ENCODE measurements around the gene TMPRSS15.
"Not testable (repeated sequence)": the region's sequence is repeated elsewhere in the genome, so short reads cannot be mapped to it uniquely, and the experiment has no call there.

Gene TMPRSS15

DNA sequence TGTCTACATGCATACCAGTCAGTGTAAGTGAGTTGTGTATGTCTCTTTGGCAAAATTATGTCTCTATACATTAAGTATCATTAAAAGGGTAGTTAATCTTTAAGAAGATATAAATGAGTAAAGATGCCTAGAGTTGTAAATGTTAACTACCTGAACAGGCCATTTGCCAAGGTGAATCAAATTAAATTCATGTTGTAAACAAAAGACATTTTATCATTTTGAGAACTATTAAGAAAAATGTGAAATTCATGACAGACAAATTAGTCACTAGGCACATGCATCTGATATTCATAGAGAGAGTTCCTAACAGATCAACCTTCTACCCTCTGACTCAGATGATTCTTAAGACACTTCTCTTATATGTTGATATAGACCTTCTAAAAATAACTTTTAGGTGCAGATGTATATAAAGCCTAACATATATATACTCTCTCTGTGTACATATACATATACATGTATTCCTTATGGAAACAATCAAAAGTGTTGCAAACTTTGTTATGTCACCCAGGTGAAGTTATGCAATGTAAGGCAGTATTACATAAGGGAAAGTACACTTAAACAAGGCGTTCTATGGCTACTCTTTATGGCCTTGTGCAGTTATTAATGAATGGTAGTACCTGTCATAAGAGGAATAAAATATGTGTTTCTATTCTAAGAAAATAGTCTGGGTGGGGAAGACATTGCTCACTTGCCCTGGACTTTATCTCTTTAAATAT lies at the start of gene TMPRSS15:
TSS of gene TMPRSS15 (minus strand) at position 51 of the 716 bp plus-strand sequence. CDS start 163 bp downstream, outside the sequence.
- no peak for DNase-seq

DNA sequence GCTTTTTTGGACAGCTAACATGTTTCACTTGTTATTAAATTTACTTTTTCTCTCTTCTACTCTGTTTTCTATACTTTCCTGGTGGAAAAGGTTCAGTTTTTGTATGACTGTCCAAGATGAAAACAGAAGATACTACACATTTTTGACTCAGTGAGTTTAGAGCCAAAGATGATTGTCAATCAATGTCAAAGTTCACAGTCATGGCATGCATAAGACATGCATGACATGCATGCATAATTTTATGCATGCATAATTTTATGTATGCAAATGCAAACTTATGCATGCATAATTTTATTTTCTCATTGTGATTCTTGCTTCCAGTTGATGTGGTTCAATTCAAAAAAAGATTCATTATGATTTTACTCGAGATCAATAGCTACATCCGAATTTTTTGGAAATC lies 48.1 kb upstream of the TMPRSS15 start:
- DNase-seq: no peak

DNA sequence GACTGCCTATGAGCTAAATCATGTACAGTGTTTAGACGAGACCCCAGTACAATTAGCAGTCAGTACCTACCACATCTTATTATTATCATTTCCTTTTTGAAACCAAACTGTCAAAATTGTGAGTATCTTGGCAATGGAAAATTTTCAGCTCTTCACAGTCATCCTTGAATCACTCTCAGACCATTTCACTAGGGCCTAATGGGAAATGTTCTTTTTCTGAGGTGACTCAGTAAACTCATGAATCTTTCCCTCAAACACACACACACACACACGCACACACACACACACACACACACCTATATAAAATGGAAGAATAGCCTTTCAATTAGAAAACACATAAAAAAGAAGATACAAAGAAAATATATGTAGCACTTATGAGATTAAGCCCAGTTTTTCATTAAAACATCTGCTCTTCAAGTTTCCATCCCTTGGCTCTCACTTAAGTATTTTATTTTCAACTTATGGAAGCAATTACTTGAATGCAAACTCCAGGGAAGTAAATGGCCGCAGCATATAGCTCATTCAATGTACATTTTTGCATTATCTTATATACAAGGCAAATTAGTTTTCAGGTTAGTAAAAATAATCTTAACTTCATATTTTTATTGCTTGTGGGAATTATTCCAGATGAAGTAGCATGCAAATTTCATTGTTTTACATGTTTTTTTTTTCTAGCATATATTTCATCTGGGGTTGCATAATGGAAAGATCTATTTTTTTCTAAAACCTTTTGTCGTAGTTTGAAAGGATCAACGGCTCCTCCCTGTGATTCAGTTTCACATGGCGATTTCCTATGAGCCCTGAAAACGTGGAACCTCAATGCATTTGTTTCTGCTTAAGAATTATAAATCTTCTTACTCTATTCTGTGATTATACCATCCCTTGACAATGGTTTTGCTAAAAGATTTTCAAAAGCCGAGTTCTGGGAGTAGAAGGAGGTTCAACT lies 46.3 kb upstream of the TMPRSS15 start:
- no peak for DNase-seq

DNA sequence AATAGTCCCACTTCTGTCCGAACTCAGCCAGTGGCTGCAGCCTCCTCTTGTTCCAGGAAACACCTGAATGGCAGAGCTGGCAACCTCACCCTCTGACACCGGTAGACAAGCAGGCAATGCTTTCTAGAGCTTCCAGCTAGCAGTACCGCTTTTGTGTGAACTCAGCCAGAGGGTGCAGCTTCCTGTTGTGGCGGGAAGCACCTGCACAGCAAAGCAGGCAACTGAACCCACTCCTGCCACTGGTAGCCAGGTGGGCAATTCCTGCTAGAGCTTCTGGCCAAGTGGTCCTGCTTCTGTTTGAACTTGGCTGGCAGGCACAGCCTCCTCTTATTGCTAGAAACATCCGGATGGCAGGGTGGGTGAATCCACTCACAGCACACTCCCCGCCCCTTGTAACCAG lies 40.1 kb upstream of the TMPRSS15 start:
- DNase-seq: no peak

DNA sequence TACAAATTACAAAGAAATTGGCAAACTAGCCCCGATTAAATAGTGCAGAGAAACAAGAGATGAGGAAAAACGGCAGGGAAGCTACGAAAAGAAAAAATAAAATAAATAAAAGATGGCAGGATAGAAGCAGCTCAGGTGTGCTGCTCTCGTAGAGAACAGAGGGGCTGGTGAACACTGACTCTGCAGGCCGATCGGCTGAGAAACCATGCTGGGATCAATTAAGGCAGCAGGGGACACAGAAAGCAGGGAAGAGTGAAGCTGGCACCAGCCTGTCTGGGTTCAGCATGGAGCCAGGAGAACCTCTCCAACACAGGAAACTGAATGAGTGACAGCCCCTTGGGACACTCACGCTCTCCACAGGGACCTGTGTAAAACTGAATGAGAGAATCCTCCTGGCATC lies 39.5 kb upstream of the TMPRSS15 start:
- DNase-seq: no peak

DNA sequence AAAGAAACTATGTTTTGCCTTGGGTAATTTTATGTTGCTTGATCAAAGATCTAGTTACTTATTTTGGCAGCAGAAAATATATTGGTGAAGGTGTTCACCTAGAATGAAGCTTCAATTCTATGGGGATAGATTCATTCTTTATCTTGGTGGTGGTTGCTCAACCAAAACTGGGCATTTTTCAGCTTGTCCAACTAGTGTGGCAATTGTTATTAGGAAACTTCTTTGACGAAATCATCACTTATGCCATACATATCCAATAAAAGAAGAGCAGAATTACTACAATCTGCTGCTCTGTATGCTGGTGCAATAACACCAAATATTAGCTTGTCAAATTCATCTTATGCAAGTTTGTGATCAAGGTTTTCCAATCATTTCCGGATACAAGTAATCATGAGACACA lies 26.8 kb upstream of the TMPRSS15 start:
- no peak for DNase-seq

DNA sequence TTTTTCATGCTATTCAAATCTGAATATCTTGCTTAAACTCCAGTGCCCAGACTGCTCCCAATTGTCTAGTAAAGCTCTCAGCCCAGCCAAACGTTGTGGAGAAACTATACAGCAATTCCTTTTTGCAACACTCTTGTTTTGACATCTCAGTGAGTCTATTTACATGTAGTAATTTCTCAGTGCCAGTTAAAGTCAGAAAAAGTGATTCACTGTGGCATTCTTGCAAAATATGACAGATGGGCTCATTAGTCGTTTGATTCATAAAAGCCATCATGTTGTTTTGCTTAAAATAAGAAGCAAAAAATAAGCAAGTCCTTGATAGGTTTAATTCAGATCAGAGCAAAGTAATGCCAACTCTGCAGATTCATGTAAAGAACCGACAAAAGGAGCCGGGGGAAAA lies 20.7 kb upstream of the TMPRSS15 start:
- no peak for DNase-seq

DNA sequence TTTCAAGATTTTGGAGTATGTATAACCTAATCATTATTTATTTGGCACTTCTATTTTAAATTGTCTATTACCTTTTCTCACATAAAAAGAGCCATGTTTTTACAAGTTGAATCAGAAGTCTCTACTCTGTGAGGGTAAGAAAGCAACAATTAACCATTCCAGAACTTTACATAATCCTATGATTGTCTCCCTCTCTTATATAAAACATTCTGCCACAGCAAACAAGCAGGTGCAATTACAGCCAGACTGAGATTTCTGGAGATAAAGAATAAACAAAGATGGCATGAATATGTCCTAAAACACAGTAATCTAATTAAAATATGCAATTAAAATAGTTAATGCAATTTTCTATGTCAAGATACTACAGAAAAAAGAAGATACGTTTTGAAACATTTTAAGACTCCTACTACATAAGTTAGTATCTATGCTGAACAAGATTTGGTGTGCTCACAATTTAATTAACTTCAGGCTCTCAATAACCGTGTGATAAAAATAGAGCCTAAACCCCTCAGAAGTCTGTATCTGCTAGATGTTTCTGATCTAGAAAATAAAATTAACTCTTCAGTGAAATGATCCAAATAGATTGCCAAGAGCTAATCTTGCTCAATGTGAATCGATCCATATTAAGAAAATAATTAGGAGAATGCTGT lies 13.7 kb upstream of the TMPRSS15 start:
- DNase-seq: no peak

DNA sequence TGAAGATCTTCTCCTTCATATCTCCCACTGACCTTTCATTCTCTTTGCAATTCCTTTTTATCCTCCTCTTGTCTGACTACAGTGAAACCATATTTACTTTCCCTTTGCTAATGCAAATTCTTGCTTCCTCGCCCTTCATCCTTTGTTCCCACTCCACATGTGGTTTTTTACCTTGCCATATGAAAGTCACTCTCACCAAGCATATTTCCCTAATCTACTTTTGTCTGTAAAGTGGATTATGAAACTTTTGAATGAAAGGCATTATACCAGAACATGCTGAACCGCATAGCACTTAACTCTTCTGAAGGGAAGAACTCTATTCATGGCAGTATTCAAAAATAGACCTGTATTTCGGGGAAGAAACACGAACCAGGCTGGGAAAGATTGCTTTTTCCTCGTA lies 8.0 kb upstream of the TMPRSS15 start:
- no peak for DNase-seq

DNA sequence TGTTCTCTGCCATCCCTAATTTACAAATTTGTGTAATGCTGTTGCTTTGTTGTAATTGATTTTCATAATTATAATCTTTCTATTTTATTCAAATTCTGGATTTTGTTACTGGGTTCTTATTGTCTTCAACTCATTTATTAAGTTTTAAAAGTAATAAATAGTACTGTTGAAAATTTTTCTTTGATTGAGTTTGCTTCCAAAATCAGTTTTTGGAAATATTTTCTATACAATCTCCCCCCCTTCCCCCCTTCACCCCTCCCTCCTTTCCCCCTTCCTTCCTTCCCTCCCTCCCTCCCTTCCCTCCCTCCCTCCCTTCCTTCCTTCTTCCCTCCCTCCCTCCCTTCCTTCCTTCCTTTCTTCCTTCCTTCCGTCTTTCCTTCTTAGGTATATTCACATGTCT lies 6.0 kb upstream of the TMPRSS15 start:
- no peak for DNase-seq

DNA sequence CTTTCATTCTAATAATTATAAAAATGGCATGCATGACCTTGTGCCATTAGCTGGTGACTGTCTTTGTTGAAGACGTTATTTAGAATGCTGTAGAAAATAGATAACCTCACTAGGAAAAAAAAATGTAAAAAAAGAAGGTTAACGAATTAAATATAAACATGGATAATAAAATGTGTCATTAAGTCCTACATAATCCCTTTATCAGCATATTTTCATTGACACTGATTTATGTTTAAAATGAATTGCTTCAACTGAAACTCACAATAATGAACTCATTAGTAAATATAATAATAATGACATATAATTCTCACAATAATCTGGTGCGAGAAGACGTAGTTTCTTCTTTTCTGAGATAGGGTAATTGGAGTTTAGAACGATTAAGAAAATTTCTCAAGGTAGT lies 4.7 kb downstream of the TMPRSS15 start:
- no peak for DNase-seq

DNA sequence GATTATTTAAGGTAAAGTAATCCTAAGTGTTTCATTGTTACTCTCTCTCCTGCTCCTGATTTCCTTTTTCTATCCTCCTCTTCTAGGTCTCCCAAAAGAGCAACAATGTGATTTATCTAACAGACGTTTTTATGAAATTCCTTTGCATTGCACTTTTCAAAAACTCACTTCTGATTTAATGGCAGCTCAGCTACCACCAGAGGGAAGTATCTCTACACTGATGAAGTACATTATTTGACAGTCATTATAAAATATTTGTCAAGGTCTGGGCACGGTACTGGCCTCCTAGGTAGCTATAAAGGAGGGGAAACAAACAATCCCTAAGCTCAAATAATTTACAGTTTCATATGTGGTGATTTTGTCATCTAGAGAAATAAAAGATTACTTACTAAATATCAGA lies 15.6 kb downstream of the TMPRSS15 start:
- no peak for DNase-seq

DNA sequence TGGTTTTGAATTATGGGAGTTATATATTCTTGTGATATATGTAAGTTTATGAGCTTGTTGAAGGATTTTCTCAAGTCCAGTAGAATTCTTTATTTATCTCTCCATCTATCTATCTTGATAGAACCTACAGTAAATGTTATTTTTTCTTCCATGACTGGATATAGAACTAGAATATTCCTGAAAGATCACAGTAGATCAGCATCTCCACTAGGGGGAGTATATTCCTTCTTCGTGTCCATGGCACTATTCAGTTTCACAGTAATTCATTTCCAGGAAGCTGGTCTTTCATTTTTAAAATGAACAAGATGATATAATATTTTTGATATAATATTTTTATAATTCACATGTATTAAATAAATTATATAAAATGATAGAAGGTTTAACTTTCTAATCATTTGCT lies 18.8 kb downstream of the TMPRSS15 start:
- no peak for DNase-seq

DNA sequence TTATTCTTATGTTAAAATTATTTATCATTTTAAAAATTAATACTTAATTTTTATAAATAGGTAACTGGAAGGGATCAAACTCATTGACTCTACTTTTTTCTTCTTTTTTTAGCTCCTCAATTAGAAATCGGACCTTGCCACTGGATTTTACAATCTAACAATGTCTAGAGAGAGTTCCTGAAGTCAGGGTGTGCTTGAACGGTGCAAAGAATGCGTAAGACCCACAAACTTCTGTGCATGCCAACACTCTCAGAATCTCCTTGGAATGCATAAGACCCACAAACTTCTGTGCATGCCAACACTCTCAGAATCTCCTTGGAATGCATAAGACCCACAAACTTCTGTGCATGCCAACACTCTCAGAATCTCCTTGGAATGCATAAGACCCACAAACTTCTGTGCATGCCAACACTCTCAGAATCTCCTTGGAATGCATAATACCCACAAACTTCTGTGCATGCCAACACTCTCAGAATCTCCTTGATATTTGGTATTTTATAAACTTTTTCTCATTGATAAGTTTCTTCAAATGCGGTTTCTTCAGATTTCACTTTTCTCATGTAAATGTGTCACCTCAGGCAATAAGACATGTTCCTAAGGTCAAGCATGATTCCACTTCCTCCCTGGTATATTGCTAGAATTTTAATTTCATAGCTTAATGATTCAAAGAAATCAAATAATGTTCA lies 20.5 kb downstream of the TMPRSS15 start:
- not testable (repeated sequence) for DNase-seq

DNA sequence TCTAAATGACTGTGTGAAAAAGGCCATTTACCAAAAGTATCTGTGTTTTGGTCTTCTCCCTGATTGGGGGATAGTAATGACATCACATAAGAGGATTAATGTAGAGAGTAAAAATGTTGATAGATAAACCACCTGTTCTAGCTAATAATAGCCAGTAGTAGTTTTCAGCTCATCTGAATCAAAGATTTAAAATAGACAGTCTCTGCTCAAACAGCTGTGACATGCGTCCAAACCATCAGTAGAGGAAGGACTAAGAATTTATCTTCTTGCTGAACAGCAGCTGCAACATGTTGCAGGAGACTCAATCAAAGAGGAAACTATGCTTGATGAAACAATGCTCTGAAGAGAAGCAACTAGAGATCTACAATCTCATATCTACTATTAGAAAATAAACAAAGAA lies 21.4 kb downstream of the TMPRSS15 start:
- no peak for DNase-seq

DNA sequence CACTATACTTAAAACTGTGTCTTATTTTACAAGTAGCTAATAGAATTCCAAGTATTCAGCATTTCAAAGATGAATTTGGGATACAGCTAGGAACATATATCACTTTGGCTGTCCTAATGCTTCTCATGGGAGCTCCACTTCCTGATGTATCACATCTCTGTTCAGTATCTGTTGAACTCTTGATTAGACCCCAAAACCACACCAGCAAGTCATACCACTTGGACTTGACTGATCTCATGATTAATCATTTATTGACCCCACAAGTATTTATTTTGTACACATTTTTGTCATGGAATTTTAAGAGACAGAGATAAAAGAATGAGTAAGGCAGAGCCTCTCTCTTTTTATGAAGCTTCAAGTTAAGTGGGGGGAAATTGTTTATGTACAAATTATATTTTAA lies 30.0 kb downstream of the TMPRSS15 start:
- DNase-seq: no peak

DNA sequence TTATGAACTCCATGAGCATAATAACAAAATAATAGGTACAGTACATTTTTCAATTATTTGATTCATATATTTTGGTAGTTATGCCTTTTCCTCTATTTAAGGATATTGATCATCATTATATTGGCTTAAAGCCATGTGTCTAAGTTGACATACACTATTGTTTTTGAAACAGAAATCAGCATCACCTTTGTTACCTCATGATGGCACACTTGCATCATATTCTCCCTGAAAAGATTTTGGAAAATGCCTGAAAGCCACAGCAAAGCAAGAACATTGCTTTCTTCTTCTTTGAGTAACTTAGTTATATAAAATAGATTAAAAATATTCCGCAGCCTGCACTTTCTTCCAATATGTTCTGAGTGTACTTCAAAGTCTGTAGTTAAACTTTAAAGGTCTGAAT lies 33.3 kb downstream of the TMPRSS15 start:
- DNase-seq: no peak

DNA sequence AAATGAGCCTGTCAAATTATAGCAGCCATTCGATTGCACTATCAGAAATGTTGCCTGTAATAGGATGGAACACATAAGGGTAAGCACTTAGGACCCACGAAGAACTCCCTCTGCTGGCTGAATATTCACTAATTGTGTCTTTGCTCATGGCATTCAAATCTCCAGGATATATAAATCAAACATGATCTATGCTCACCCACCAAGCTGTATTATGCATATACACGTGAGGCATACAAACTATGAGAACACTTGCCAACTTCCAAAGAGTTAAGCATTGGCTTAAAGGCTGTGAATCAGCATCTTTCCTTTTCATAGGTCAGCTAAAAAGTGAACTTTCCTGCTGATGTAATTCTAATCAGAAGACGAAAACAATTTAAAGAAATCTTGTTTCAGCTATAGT lies 34.5 kb downstream of the TMPRSS15 start:
- DNase-seq: no peak

DNA sequence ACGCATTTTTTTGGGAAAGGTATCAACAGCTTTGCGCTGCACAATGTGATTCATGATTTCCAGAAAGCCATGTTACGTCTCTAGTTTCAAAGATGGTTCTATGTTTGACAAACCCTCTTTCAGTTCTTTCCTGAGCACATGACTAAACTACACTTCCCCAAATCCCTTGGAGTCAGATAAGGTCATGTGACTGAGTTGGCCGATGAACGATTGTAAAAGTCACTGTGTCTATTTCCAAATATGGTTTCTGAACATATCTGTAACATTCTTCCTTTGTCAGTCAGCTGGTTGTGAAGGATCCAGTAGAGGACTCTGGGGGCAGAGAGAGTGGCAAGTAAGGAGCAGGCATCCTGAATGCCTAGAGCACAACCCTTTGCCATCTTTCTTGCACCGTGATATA lies 35.4 kb downstream of the TMPRSS15 start:
- DNase-seq: no peak

DNA sequence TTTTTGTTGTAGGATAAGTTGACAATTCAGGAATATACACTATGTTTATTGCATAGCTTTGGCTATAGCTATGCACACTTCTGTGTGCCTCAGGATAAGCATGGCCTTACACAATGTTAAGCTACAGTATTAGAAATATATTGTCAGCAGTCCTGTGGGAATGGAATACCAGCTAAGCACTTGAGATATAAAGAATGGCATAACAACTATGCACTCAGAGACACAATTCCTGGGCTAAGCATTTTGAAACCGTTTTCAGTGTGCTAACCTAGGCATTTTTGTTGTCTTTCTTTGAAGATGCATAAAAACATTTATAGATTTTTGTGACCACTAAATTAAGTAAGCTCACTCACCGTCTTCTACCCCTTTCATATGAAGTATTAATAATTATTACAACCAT lies 46.8 kb downstream of the TMPRSS15 start:
- no peak for DNase-seq

DNA sequence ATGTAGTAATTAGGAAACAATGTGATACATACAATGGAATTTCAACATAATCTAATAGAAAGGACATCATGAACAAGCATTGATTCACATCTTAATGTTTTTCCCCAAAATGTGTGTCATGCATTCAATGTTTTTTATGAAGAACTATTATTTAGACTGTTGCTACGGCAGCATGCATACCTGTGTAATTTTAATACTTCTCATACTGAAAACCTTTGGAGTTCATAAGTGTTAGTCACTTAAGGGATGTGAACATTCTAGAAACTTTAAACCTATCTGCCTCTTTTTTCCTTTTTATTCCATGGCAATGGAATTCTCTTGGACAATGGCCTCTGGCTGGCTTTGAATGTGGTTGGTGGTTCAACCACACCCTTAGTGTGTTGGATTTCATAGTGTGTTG lies 48.6 kb downstream of the TMPRSS15 start:
- no peak for DNase-seq

DNA sequence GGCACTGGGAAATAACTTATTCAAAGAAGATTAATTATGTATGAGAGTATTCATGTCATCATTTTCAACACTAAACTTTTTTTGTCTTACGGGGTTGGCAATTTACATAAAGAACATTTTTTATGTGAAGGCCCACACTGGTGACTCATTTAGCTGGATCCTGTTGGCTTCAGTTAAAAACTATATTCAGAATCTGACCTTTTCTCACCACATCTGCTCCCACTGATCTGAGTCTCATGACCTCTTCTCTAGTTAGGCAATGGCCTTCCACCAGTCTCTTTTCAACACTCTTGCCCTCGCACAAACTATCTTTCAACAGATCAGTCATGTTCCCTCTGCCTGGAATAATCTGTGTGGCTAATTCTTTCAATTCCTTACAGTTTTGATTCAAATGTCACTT lies 53.4 kb downstream of the TMPRSS15 start:
- no peak for DNase-seq

DNA sequence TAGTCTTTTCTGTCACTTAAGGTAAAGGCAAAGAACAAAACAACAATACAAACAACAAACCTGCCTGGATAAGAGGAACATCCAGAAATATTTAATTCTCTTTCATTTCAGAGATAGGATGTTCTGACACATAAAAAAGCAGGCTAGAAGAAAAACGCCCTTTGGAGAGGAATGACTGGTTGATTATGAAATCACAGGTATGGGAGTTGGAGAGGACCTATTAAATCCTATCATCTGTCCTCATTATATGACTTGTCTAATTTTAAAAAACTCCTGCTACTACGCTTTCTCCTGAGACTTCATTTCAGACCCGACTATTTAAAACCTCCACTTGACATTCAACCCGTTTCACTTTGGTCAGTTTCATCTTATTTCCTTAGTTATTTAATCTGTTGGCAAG lies 54.1 kb downstream of the TMPRSS15 start:
- no peak for DNase-seq
